NT2/D1 (cell line): Measurements from ENCODE around the gene FOXA1.

Source experiments
- SUZ12 ChIP-seq: IDR thresholded peaks from 2 replicates; pipeline ENCODE4 v1.6.1; 2011; ENCODE audit not compliant: insufficient read length, insufficient read depth; ENCODE audit errors: extremely low read depth
- YY1 ChIP-seq: IDR thresholded peaks from 2 replicates; pipeline ENCODE4 v1.6.1; 2011; ENCODE audit not compliant: insufficient read length, insufficient read depth
- ZNF274 ChIP-seq: IDR thresholded peaks from 2 replicates; pipeline ENCODE4 v1.6.1; 2011; ENCODE audit warnings: mild to moderate bottlenecking, low read depth, low read length

GRCh38 chr14:37551119-37551518 lies 43.9 kb downstream of the FOXA1 start:
- TF ChIP-seq SUZ12 (no peak), ZNF274 (no peak), YY1 (no peak)
